Testis (tissue), 3 donors: Measurements from ENCODE around the gene HOXA2. TPM values are rescaled to one million over a fixed set of nuclear protein-coding genes. Genes with fewer than 3 reads are reported as not detected.

Experiments used
- DNase-seq: peaks from one replicate; pipeline ENCODE4 v3.0.0-alpha.2; 2019
- H3K27ac ChIP-seq, 2 donors: fragments of 200-600 bp; sonication (generic); one replicate each; pipeline ENCODE4 v1.5.1; 2019
- H3K27me3 ChIP-seq: fragments of 200-600 bp; sonication (generic); one replicate; pipeline ENCODE4 v1.5.1; 2019
- H3K36me3 ChIP-seq: fragments of 200-600 bp; sonication (generic); one replicate; pipeline ENCODE4 v1.5.1; 2017; ENCODE audit warnings: low read depth; ENCODE audit errors: missing control alignments
- H3K4me1 ChIP-seq: fragments of 200-600 bp; sonication (generic); one replicate; pipeline ENCODE4 v1.5.1; 2019
- H3K4me3 ChIP-seq, 2 donors: fragments of 200-600 bp; sonication (generic); one replicate each; pipeline ENCODE4 v1.5.1; 2017 to 2019
- H3K9me3 ChIP-seq: fragments of 200-600 bp; sonication (generic); one replicate; pipeline ENCODE4 v1.5.1; 2017
- CTCF ChIP-seq, 3 experiments: fragments of 450-650 bp in 2 of 3; fragments of 200-600 bp in 1 of 3; sonication (generic) in 1 of 3; IDR thresholded peaks; one replicate each; pipeline ENCODE4 v1.5.1; 2016 to 2019; ENCODE audit warnings: antibody characterized with exemption in 3 of 3, mild to moderate bottlenecking in 2 of 3, moderate library complexity in 1 of 3
- POLR2A ChIP-seq: fragments of 450-650 bp; IDR thresholded peaks from one replicate; pipeline ENCODE4 v1.6.1; 2017; ENCODE audit warnings: antibody characterized with exemption, mild to moderate bottlenecking, moderate library complexity
- WGBS, 2 donors: methylation state at CpG; one replicate each; pipeline ENCODE4 v1.1.5; 2018; 5-methylcytosine and 5-hydroxymethylcytosine counted together
- intact Hi-C: fragments of 100-400 bp; cut with DNase I; formaldehyde crosslinking; loops from one replicate; pipeline ENCODE4 v1.15.1; 2023; ENCODE audit warnings: low total_unique reads
- polyA plus RNA-seq: library from polyadenylated mRNA; stranded (reverse); fragments of 350-450 nt; fragmentation: Illumina TruSeq; extraction: RNeasy Lipid Tissue Mini Kit (QIAGEN cat#74804); gene quantifications from one replicate; pipeline ENCODE4 v1.2.3, GENCODE V29; 2014; ENCODE audit warnings: low read depth, low replicate concordance; ENCODE audit not compliant: insufficient read depth
- total RNA-seq, 2 donors: library from RNA; depleted of rRNA; stranded (reverse); fragments of >200 nt; gene quantifications; one replicate each; pipeline ENCODE4 v1.2.3, GENCODE V29; 2016

The HOXA2 gene
- total and polyA plus RNA-seq, 3 donors from 2014 or later, result 0.31 to 0.32 TPM; not detected in 1

- Histone ChIP-seq H3K27ac (no peak overlapping the region), H3K36me3 (no peaks in the 10 kb centered on the region), H3K4me3 (no peak overlapping the region), H3K4me1 (no peaks in the 10 kb centered on the region), H3K27me3 (no peaks in the 10 kb centered on the region), H3K9me3 (no peaks in the 10 kb centered on the region)
- 65 to 66% methylated on average over 6 of the region's 6 CpGs for WGBS, 2 donors
- TF ChIP-seq POLR2A (no peak), CTCF (IDR thresholded peaks at IDR 0.05) (no peak)
- intact Hi-C loops, result no loop called here
- DNase-seq, result no peak
Observed at GRCh38 chr7:27071622-27072390, 30.7 kb downstream of the HOXA2 start.

GRCh38 chr7:27068259-27068658 lies 34.2 kb downstream of the HOXA2 start:
- no peak overlapping the region for H3K4me3 ChIP-seq
- 88 to 93% methylated on average over 1 of the region's 1 CpG for WGBS, 2 donors
- no peaks in the 10 kb centered on the region for H3K4me1 ChIP-seq
- no peaks in the 10 kb centered on the region for H3K36me3 ChIP-seq
- H3K27ac ChIP-seq, result no peak overlapping the region
- no peaks in the 10 kb centered on the region for H3K27me3 ChIP-seq
- TF ChIP-seq POLR2A (no peak), CTCF (IDR thresholded peaks at IDR 0.05) (no peak)
- intact Hi-C loops, result no loop called here
- no peaks in the 10 kb centered on the region for H3K9me3 ChIP-seq
- DNase-seq, result no peak

GRCh38 chr7:27066148-27066547 lies 36.3 kb downstream of the HOXA2 start:
- H3K27ac ChIP-seq, result no peak overlapping the region
- no peaks in the 10 kb centered on the region for H3K4me1 ChIP-seq
- WGBS, 2 donors, result 74 to 75% methylated on average over 3 of the region's 3 CpGs
- no peaks in the 10 kb centered on the region for H3K9me3 ChIP-seq
- no peak overlapping the region for H3K4me3 ChIP-seq
- H3K36me3 ChIP-seq, result no peaks in the 10 kb centered on the region
- intact Hi-C loops, result no loop called here
- no peak for DNase-seq
- TF ChIP-seq CTCF (IDR thresholded peaks at IDR 0.05) (no peak), POLR2A (no peak)
- H3K27me3 ChIP-seq, result no peaks in the 10 kb centered on the region

- Histone ChIP-seq H3K27me3 (no peaks in the 10 kb centered on the region), H3K27ac (no peak overlapping the region), H3K4me3 (no peak overlapping the region), H3K9me3 (no peaks in the 10 kb centered on the region), H3K36me3 (no peaks in the 10 kb centered on the region), H3K4me1 (no peaks in the 10 kb centered on the region)
- 87 to 100% methylated on average over 2 of the region's 2 CpGs for WGBS, 2 donors
- no peak for TF ChIP-seq CTCF (IDR thresholded peaks at IDR 0.05)
- TF ChIP-seq POLR2A, result no peak
- intact Hi-C loops, result no loop called here
- DNase-seq, result no peak
Observed at GRCh38 chr7:27065709-27066108, 36.8 kb downstream of the HOXA2 start.

GRCh38 chr7:27064661-27065060 lies 37.8 kb downstream of the HOXA2 start:
- no peak for DNase-seq
- WGBS, 2 donors, result 90 to 91% methylated on average over 2 of the region's 2 CpGs

More at GRCh38 chr7:27064661-27065060, 37.8 kb downstream of the HOXA2 start:
- H3K9me3 ChIP-seq, result no peaks in the 10 kb centered on the region
- no peak overlapping the region for H3K4me3 ChIP-seq
- TF ChIP-seq POLR2A (no peak), CTCF (IDR thresholded peaks at IDR 0.05) (no peak)
- intact Hi-C loops, result no loop called here
- no peaks in the 10 kb centered on the region for H3K4me1 ChIP-seq
- no peaks in the 10 kb centered on the region for H3K27me3 ChIP-seq
- H3K36me3 ChIP-seq, result no peaks in the 10 kb centered on the region
- no peak overlapping the region for H3K27ac ChIP-seq
